GM12892 (cell line): Measurements from ENCODE around the gene TRIAP1. TPM values are rescaled to one million over a fixed set of nuclear protein-coding genes. Genes with fewer than 3 reads are reported as not detected.
"Not testable (repeated sequence)": the region's sequence is repeated elsewhere in the genome, so short reads cannot be mapped to it uniquely, and the experiment has no call there.

Source experiments
- DNase-seq: peaks from one replicate; pipeline ENCODE4 v3.0.0; 2011; ENCODE audit not compliant: insufficient read length
- FAIRE-seq: peaks from 2 replicates; lab custom pipeline; 2011; peaks lifted over from hg19 to GRCh38; lab: Jason Lieb, UNC
- POLR2A ChIP-seq: IDR thresholded peaks from 2 replicates; pipeline ENCODE4 v1.6.1; 2011; ENCODE audit warnings: low read depth, low read length, control low read depth
- POLR2AphosphoS5 ChIP-seq: IDR thresholded peaks from 2 replicates; pipeline ENCODE4 v1.6.1; 2011; ENCODE audit warnings: low read depth, low read length, control low read depth
- TAF1 ChIP-seq: IDR thresholded peaks from 2 replicates; pipeline ENCODE4 v1.6.1; 2011; ENCODE audit warnings: low read depth, mild to moderate bottlenecking, control low read depth, low read length, borderline replicate concordance
- polyA plus RNA-seq: library from polyadenylated mRNA; unstranded; fragments of >200 nt; gene quantifications from one replicate; pipeline ENCODE4 v1.2.1, GENCODE V29; 2012; ENCODE audit warnings: missing spikeins, inconsistent platforms; ENCODE audit not compliant: missing spikeins

Gene TRIAP1
- polyA plus RNA-seq: 88.5 TPM

- peak; percentile 93 for TF ChIP-seq POLR2AphosphoS5
- TF ChIP-seq TAF1: peak; percentile 82
- TF ChIP-seq POLR2A: peak; percentile 93
- FAIRE-seq (peak; percentile 96), DNase-seq (peak; percentile 77)
Measured at GRCh38 chr12:120445911-120446843, at the start of gene TRIAP1, which contains the start of gene GATC. TSS of gene TRIAP1 (minus strand) at chr12:120446384. CDS start at chr12:120446372, 12 bp downstream. TSS of gene GATC (plus strand) at chr12:120446444. CDS start at chr12:120446481, 37 bp downstream.

- DNase-seq: no peak
- FAIRE-seq: no peak
- TF ChIP-seq POLR2A (no peak), TAF1 (no peak), POLR2AphosphoS5 (no peak)
Measured at GRCh38 chr12:120495186-120495730, 49.1 kb upstream of the TRIAP1 start.

- DNase-seq (no peak), FAIRE-seq (no peak)
- no peak for TF ChIP-seq TAF1
- no peak for TF ChIP-seq POLR2AphosphoS5
- no peak for TF ChIP-seq POLR2A
Measured at GRCh38 chr12:120490833-120491512, 44.8 kb upstream of the TRIAP1 start.

- FAIRE-seq: no peak
- no peak for DNase-seq
- no peak for TF ChIP-seq POLR2A
- no peak for TF ChIP-seq TAF1
- TF ChIP-seq POLR2AphosphoS5: no peak
Measured at GRCh38 chr12:120490325-120490724, 44.1 kb upstream of the TRIAP1 start.

- FAIRE-seq (no peak), DNase-seq (no peak)
- TF ChIP-seq POLR2AphosphoS5 (no peak), POLR2A (no peak), TAF1 (no peak)
Measured at GRCh38 chr12:120489018-120489417, 42.8 kb upstream of the TRIAP1 start.

- FAIRE-seq (no peak), DNase-seq (no peak)
- no peak for TF ChIP-seq POLR2AphosphoS5
- no peak for TF ChIP-seq TAF1
- TF ChIP-seq POLR2A: no peak
Measured at GRCh38 chr12:120488057-120488640, 42.0 kb upstream of the TRIAP1 start.

- not testable (repeated sequence) for FAIRE-seq, DNase-seq
Measured at GRCh38 chr12:120487552-120487951, 41.4 kb upstream of the TRIAP1 start.

GRCh38 chr12:120485961-120486881 is 40.0 kb upstream of the TRIAP1 start:
- DNase-seq (no peak), FAIRE-seq (no peak)
- TF ChIP-seq POLR2AphosphoS5 (no peak), POLR2A (no peak), TAF1 (no peak)

GRCh38 chr12:120483621-120484020 is 37.4 kb upstream of the TRIAP1 start:
- no peak for DNase-seq
- TF ChIP-seq POLR2AphosphoS5 (no peak), POLR2A (no peak), TAF1 (no peak)
- FAIRE-seq: no peak

GRCh38 chr12:120481022-120481767 is 35.0 kb upstream of the TRIAP1 start:
- DNase-seq (no peak), FAIRE-seq (no peak)
- TF ChIP-seq TAF1 (no peak), POLR2AphosphoS5 (no peak), POLR2A (no peak)

- TF ChIP-seq POLR2A (no peak), TAF1 (no peak), POLR2AphosphoS5 (no peak)
- no peak for FAIRE-seq
Measured at GRCh38 chr12:120480211-120480610, 34.0 kb upstream of the TRIAP1 start.

More at GRCh38 chr12:120480211-120480610, 34.0 kb upstream of the TRIAP1 start:
- DNase-seq: no peak
